A549 (cell line): ENCODE results near the gene ZNF841. TPM values are rescaled to one million over a fixed set of nuclear protein-coding genes. Genes with fewer than 3 reads are reported as not detected.

Experiments used
- ATAC-seq, 2 experiments: fragments of 200-7000 bp in 1 of 2; fragments of >200 bp in 1 of 2; cut with Nextera tagmentation in 1 of 2; cut with Tn5 transposase in 1 of 2; 3 replicates each; pipeline versions ENCODE4 v1.8.0 to v1.9.1; 2018 to 2020; ENCODE audit warnings: mild to moderate bottlenecking in 1 of 2, moderate library complexity in 1 of 2
- CTCF ChIA-PET: fragments of 300-600 bp; sonication (Branson Sonifier 250); formaldehyde crosslinking; extraction: SDS; loops from one replicate; lab custom pipeline; 2021; ENCODE audit warnings: antibody characterized with exemption, inconsistent platforms; lab: Yijun Ruan, JAX
- POLR2A ChIA-PET: fragments of 350-600 bp; formaldehyde crosslinking; extraction: SDS; loops from one replicate; lab custom pipeline; 2021; ENCODE audit warnings: antibody characterized with exemption, inconsistent platforms; lab: Yijun Ruan, JAX
- DNase-seq, 2 experiments: peaks; one replicate each; pipeline versions ENCODE4 v3.0.0 to v3.0.0-alpha.2; 2011 to 2016; ENCODE audit warnings: low read depth in 1 of 2, low spot score in 1 of 2
- FAIRE-seq: peaks from 2 replicates; lab custom pipeline; 2011; peaks lifted over from hg19 to GRCh38; lab: Jason Lieb, UNC
- H3K27ac ChIP-seq, 2 experiments: fragments of >200 bp; sonication (Bioruptor Twin); formaldehyde crosslinking; 3 replicates each; pipeline ENCODE4 v1.5.1; 2016 to 2017
- H3K4me1 ChIP-seq: fragments of >200 bp; sonication (Bioruptor Twin); formaldehyde crosslinking; 3 replicates; pipeline ENCODE4 v1.6.1; 2016
- H3K4me2 ChIP-seq: fragments of >200 bp; sonication (Bioruptor Twin); formaldehyde crosslinking; 3 replicates; pipeline ENCODE4 v1.6.1; 2016
- H3K4me3 ChIP-seq: fragments of >200 bp; sonication (Bioruptor Twin); formaldehyde crosslinking; 3 replicates; pipeline ENCODE4 v1.5.1; 2016
- H3K9me3 ChIP-seq: fragments of >200 bp; sonication (Bioruptor Twin); formaldehyde crosslinking; 3 replicates; pipeline ENCODE4 v1.6.1; 2016
- CHD2 ChIP-seq: fragments of 150-350 bp; IDR thresholded peaks from 2 replicates; pipeline ENCODE4 v1.6.1; 2014; ENCODE audit warnings: low read length; ENCODE audit not compliant: partially characterized antibody
- EHMT2 ChIP-seq: fragments of 200-600 bp; sonication (generic); IDR thresholded peaks from 2 replicates; pipeline ENCODE4 v1.6.1; 2016; ENCODE audit warnings: antibody characterized with exemption, low read depth, mild to moderate bottlenecking, moderate library complexity
- EP300 ChIP-seq, 2 experiments: fragments of >200 bp; sonication (Bioruptor Twin); formaldehyde crosslinking; IDR thresholded peaks; 2 replicates in 1 of 2; 3 replicates in 1 of 2; pipeline ENCODE4 v1.6.1; 2016 to 2017
- HDAC2 ChIP-seq: fragments of 200-600 bp; sonication (generic); IDR thresholded peaks from 2 replicates; pipeline ENCODE4 v1.6.1; 2016
- HOXA7 ChIP-seq: fragments of 250-450 bp; sonication (Bioruptor Pico); IDR thresholded peaks from 2 replicates; pipeline ENCODE4 v1.5.0; 2020; ENCODE audit warnings: mild to moderate bottlenecking, moderate library complexity
- JUN ChIP-seq, 2 experiments: fragments of >200 bp; sonication (Bioruptor Twin); formaldehyde crosslinking; IDR thresholded peaks; 2 replicates in 1 of 2; 3 replicates in 1 of 2; pipeline ENCODE4 v1.6.1; 2016 to 2017
- JUNB ChIP-seq: fragments of >200 bp; sonication (Bioruptor Twin); formaldehyde crosslinking; IDR thresholded peaks from 2 replicates; pipeline ENCODE4 v1.6.1; 2016
- NFE2L2 ChIP-seq: fragments of 150-350 bp; conservative IDR thresholded peaks from 2 replicates; pipeline ENCODE4 v1.6.1; 2014; ENCODE audit warnings: low read length
- PBX3 ChIP-seq: IDR thresholded peaks from 2 replicates; pipeline ENCODE4 v1.6.1; 2012
- RAD21 ChIP-seq, 2 experiments: fragments of >200 bp in 1 of 2; sonication (Bioruptor Twin) in 1 of 2; formaldehyde crosslinking in 1 of 2; IDR thresholded peaks in 1 of 2; conservative IDR thresholded peaks in 1 of 2; 2 replicates in 1 of 2; 3 replicates in 1 of 2; pipeline ENCODE4 v1.6.1; 2012 to 2018; ENCODE audit warnings: inconsistent platforms in 1 of 2
- RARB ChIP-seq: fragments of 250-450 bp; sonication (Bioruptor Pico); IDR thresholded peaks from 2 replicates; pipeline ENCODE4 v1.8.0; 2021; ENCODE audit warnings: mild to moderate bottlenecking, moderate library complexity
- REST ChIP-seq: fragments of 200-600 bp; sonication (generic); IDR thresholded peaks from 2 replicates; pipeline ENCODE4 v1.6.1; 2016; ENCODE audit warnings: antibody characterized with exemption, mild to moderate bottlenecking, moderate library complexity
- SMC3 ChIP-seq: fragments of >200 bp; sonication (Bioruptor Twin); formaldehyde crosslinking; IDR thresholded peaks from 3 replicates; pipeline ENCODE4 v1.6.1; 2018; ENCODE audit warnings: inconsistent platforms
- ZC3H11A ChIP-seq: fragments of 450-650 bp; IDR thresholded peaks from 2 replicates; pipeline ENCODE4 v1.6.1; 2014; ENCODE audit warnings: antibody characterized with exemption, mild to moderate bottlenecking
- ZFP36 ChIP-seq: fragments of 450-650 bp; IDR thresholded peaks from 2 replicates; pipeline ENCODE4 v1.6.1; 2014; ENCODE audit warnings: borderline replicate concordance; ENCODE audit not compliant: partially characterized antibody
- WGBS: methylation state at CpG from one replicate; pipeline ENCODE4 v1.1.6; 2017; ENCODE audit errors: missing lambda C conversion rate; 5-methylcytosine and 5-hydroxymethylcytosine counted together
- polyA plus RNA-seq, 4 experiments: library from polyadenylated mRNA; depleted of rRNA in 3 of 4; stranded (reverse); fragments of >200 nt; fragmentation: RNase III in 1 of 4; extraction: RNeasy Plus Mini Kit Qiagen cat#74134 plus additional on column Dnase treatment in 1 of 4; gene quantifications; 2 replicates in 3 of 4; 3 replicates in 1 of 4; pipeline ENCODE4 v1.2.3, GENCODE V29; 2011 to 2017

The ZNF841 gene
- polyA plus RNA-seq, 2 of the 4 experiments (the other 2 are of a cell fraction): 2.2 to 4.9 TPM

GRCh38 chr19:52112624-52113023 is 17.1 kb upstream of the ZNF841 start:
- POLR2A ChIA-PET: no interaction called here
- ATAC-seq (no peak), DNase-seq (no peak), FAIRE-seq (no peak)
- WGBS: 0% methylated on average over 3 of the region's 3 CpGs
- TF ChIP-seq RARB (CRISPR knock-in tag) (no peak), JUN (IDR thresholded peaks at IDR 0.05) (no peak), HDAC2 (no peak), CHD2 (no peak), JUNB (no peak), NFE2L2 (no peak), RAD21 (conservative IDR thresholded peaks at IDR 0.05 in 1 of 2, IDR thresholded peaks at IDR 0.05 in 1 of 2) (no peak), SMC3 (no peak), ZFP36 (no peak), PBX3 (no peak), EHMT2 (no peak)
- Histone ChIP-seq H3K4me1 (no peaks in the 10 kb centered on the region), H3K27ac (no peak overlapping the region), H3K4me3 (no peak overlapping the region), H3K4me2 (no peak overlapping the region), H3K9me3 (peaks cover 95% of the 10 kb centered on the region)
- CTCF ChIA-PET: no interaction called here

- POLR2A ChIA-PET: no interaction called here
- no peak for FAIRE-seq
- no peak for DNase-seq
- Histone ChIP-seq H3K27ac (no peak overlapping the region), H3K4me3 (no peak overlapping the region), H3K4me2 (no peak overlapping the region), H3K4me1 (no peaks in the 10 kb centered on the region), H3K9me3 (peaks cover 85% of the 10 kb centered on the region)
- no peak for ATAC-seq
- WGBS: 57% methylated on average over 6 of the region's 6 CpGs
- CTCF ChIA-PET: no interaction called here
- TF ChIP-seq NFE2L2 (no peak), REST (no peak), EP300 (IDR thresholded peaks at IDR 0.05) (no peak)
Measured at GRCh38 chr19:52110780-52111179, 15.2 kb upstream of the ZNF841 start.

GRCh38 chr19:52102782-52103181 is 7.2 kb upstream of the ZNF841 start:
- ATAC-seq (no peak), FAIRE-seq (no peak), DNase-seq (no peak)
- Histone ChIP-seq H3K4me1 (no peaks in the 10 kb centered on the region), H3K4me2 (no peak overlapping the region), H3K9me3 (peaks cover 68% of the 10 kb centered on the region), H3K4me3 (no peak overlapping the region), H3K27ac (no peak overlapping the region)
- POLR2A ChIA-PET: no interaction called here
- CTCF ChIA-PET: no interaction called here
- peak; percentile 27 for TF ChIP-seq ZFP36
- TF ChIP-seq HOXA7 (CRISPR knock-in tag): no peak
- 87% methylated on average over 1 of the region's 1 CpG for WGBS

GRCh38 chr19:52101866-52102562 is 6.4 kb upstream of the ZNF841 start:
- no peak for FAIRE-seq
- WGBS: 5% methylated on average over 2 of the region's 2 CpGs
- H3K9me3 ChIP-seq: peaks cover 68% of the 10 kb centered on the region
- POLR2A ChIA-PET: no interaction called here
- CTCF ChIA-PET: no interaction called here
- H3K27ac ChIP-seq: no peak overlapping the region
- no peaks in the 10 kb centered on the region for H3K4me1 ChIP-seq
- no peak overlapping the region for H3K4me3 ChIP-seq
- TF ChIP-seq NFE2L2 (no peak), ZC3H11A (peak; percentile 87)
- no peak for ATAC-seq
- H3K4me2 ChIP-seq: no peak overlapping the region
- DNase-seq: no peak
